ENCODE results near the gene SGSH.

SGSH gene

GRCh38 chr17:80212109-80212508, 8.0 kb downstream of the SGSH start:
- no peak for TF ChIP-seq CTCF (conservative IDR thresholded peaks at IDR 0.05; ENCODE audit: control insufficient read depth, insufficient read depth, low read depth, low read length)
- DNase-seq (ENCODE audit: low read depth): no peak
- no peak overlapping the region for H3K4me3 ChIP-seq (ENCODE audit: control insufficient read depth, low read depth, low read length)

DNA sequence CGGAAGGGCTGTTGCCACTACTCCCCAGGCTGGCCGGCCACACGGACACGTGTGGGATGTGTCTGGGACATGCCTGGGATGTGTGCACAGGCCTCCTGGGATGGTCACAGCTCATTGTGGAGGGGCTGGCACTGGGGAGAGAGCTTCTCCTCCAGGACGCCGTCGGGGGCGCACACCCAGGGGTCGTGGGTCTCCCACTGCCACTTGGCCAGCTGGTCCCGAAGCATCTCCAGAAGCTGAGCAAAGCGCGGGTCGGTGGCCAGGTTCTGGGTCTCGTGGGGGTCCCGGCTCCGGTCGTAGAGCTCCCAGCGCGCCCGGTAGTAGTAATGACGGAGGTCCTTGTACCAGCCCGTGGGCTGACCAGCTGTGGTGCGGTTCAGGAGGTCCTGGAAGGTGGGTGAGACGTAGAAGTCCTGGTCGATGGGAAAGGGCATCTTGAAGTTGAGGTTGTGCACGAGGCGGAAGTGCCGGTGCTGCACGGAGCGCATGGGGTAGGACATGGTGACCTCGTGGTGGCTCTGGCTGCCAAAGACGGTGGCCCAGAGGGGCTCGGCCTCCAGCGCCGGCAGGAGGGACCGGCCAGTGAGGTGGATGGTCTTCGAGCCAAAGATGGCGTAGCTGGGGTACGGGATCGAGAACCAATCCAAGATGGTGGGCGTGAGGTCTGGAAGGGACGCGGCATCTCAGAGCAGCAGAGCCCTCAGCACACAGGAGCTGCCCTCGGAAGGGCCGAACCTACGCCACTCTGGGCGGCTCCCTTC, 9.6 kb downstream of the SGSH start:
- TF ChIP-seq CTCF (conservative IDR thresholded peaks at IDR 0.05; ENCODE audit: control insufficient read depth, insufficient read depth, low read depth, low read length): no peak
- H3K4me3 ChIP-seq (ENCODE audit: control insufficient read depth, low read depth, low read length): no peak overlapping the region
- no peak for DNase-seq (ENCODE audit: low read depth)

DNA sequence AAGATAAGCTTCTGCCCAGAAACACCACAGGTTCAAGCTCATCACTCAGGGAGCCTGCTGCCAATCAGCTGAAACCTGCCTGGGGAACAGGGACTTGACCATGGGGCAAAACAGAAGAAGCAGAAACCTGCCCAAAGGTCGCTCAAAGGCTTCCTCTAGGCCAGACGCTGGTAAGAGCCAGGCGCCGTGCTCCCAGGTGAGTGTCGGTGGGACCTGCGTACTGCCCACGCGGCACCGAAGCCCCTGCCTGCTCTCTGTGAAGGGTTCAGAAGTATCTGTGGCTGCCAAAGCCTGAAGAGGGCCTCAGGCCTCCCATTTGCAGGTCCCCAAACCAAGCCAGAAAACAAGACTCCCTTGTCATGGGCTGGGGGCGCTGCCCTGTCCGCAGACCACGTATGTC, 10.4 kb downstream of the SGSH start:
- TF ChIP-seq CTCF (conservative IDR thresholded peaks at IDR 0.05; ENCODE audit: control insufficient read depth, insufficient read depth, low read depth, low read length): no peak
- H3K4me3 ChIP-seq (ENCODE audit: control insufficient read depth, low read depth, low read length): no peak overlapping the region
- no peak for DNase-seq (ENCODE audit: low read depth)

- no peak overlapping the region for H3K4me3 ChIP-seq (ENCODE audit: control insufficient read depth, low read depth, low read length)
- DNase-seq (ENCODE audit: low read depth): no peak
- no peak for TF ChIP-seq CTCF (conservative IDR thresholded peaks at IDR 0.05; ENCODE audit: control insufficient read depth, insufficient read depth, low read depth, low read length)
Observed at GRCh38 chr17:80208050-80208449, 12.1 kb downstream of the SGSH start.

GRCh38 chr17:80205811-80206210, 14.3 kb downstream of the SGSH start:
- H3K4me3 ChIP-seq (ENCODE audit: control insufficient read depth, low read depth, low read length): no peak overlapping the region
- TF ChIP-seq CTCF (conservative IDR thresholded peaks at IDR 0.05; ENCODE audit: control insufficient read depth, insufficient read depth, low read depth, low read length): no peak
- no peak for DNase-seq (ENCODE audit: low read depth)

- no peak overlapping the region for H3K4me3 ChIP-seq (ENCODE audit: control insufficient read depth, low read depth, low read length)
- no peak for DNase-seq (ENCODE audit: low read depth)
- TF ChIP-seq CTCF (conservative IDR thresholded peaks at IDR 0.05; ENCODE audit: control insufficient read depth, insufficient read depth, low read depth, low read length): no peak
Observed at GRCh38 chr17:80204626-80205468, 15.3 kb downstream of the SGSH start.

Data from fibroblast of mammary gland (primary cell).